DMS53 treated with DMSO at 0.1 percent for 48 hours (cell line): ENCODE results near the gene VHLL.

Experiments
- DNase-seq: peaks from one replicate; lab custom pipeline; 2025; ENCODE audit not compliant: unreplicated experiment; lab: John Stamatoyannopoulos, UW

The VHLL gene

DNA sequence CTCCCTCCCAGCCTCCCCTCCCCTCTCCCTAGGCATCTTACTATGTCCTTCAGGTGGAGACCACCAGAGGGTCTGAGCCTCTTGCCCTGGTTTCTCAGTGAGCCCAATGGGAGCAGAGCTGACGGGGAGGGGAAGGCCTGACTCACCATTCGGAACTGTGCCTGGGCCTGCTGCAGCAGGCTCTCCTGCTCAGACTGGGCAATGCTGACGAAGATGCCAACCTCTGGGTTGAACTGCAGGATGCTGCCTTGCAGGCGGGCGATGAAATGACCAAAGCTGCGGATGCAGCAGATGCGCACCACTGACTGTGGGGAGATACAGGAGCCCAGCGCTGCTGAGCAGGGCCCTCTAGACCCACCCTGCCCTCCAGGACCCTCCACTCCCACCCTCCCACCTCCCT is 40.2 kb downstream of the VHLL start:
- DNase-seq, result no peak

DNA sequence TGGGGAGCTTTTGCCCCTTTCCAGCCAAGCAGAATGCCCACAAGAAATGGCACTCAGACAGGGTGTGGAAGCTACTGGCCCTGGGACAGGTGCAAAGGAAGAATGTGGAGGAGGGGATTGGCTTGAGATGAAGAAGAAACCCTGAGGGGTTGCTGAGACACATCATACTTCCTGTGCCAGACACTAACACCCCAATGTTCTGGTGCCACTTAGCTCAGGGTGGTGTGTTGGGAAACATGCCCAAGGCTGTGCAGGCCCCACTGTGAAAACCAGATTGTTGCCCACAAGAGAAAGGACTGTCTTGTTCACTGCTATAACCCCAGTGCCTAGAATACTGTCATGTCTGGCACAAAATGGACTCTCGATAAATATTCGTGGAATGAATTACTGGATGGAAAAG is 41.4 kb downstream of the VHLL start:
- no peak for DNase-seq

DNA sequence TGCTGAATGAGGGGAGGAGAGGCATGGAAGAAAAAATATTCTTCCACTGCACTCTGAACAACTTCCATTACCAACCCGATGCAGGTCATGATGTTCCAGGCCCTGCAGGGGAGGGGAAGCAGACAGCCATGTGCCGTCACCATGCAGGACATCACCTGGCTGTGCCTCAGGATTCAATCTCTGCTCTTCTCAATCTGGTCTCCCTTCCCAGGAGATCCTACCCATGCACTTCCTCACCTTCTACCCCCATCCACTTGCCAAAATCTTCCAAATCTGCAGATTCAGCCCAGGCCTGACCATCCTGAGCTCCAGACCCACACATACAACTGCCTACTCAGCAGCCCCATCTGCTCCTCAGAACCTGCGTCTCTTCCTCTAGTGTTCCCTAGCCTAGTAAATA is 45.5 kb downstream of the VHLL start:
- DNase-seq, result no peak

DNA sequence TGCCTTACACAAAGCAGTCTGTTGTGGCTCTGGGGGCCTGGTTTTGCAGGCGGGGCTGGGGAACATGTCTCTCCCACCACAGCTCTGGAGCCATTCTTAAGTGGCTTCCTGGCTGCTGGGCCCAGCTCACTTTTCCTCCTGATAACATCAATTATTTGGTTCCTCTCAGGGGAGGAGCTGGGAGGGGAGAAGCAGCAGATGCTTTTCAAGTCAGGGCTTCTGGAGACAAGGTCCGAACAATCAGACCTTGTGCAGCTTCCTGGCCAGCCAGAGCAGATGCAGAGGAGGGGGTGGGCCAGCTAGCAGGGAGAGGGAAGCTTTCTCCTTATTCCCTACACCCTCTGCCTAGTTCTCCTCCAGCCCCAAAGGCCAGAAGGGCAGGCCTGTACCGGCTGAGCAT is 47.6 kb downstream of the VHLL start:
- no peak for DNase-seq

DNA sequence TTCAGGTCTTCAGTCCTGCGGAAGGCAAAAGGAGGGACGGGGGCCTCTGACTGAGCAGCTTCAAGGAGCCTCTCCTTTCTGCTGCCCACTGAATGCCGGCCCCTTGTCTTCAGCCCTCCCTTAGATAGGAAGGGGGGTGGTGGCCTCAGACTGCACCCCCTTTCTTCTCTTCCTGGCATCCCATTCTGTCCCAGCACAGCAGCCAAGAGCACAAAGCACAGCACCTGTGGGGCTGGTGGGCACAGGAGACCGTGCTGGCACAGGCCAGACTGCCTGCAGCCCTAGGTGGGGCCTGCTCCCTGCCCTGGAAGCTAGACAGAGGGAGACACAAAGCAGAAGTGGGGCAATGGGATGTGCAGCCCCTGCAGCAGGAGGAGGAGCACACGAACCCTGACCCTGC is 49.5 kb downstream of the VHLL start:
- DNase-seq, result no peak
